Caco-2 (cell line): ENCODE results near the gene PALD1. TPM values are rescaled to one million over a fixed set of nuclear protein-coding genes. Genes with fewer than 3 reads are reported as not detected.
A peak's percentile ranks its signal among the peaks of the same experiment; 100 is the strongest.

Experiments
- BruUV-seq: library from RNA; stranded (reverse); fragments of 400-500 nt; replicated peaks from 2 replicates; lab custom pipeline; 2021; lab: Mats Ljungman, UMichigan
- CTCF ChIA-PET: fragments of 300-600 bp; sonication (Branson Sonifier 250); formaldehyde crosslinking; loops from one replicate; lab custom pipeline; 2022; ENCODE audit warnings: antibody characterized with exemption; lab: Charles Lee
- POLR2A ChIA-PET: fragments of 300-600 bp; sonication (Branson Sonifier 250); formaldehyde crosslinking; loops from one replicate; lab custom pipeline; 2022; ENCODE audit warnings: antibody characterized with exemption; lab: Charles Lee
- DNase-seq, 2 experiments: peaks; one replicate each; pipeline versions ENCODE4 v3.0.0 to v3.0.0-alpha.2; 2020 to 2022
- H3K27me3 ChIP-seq: replicated peaks from 2 replicates; pipeline ENCODE4 v1.6.0; 2011; ENCODE audit warnings: low read length; ENCODE audit not compliant: control insufficient read depth, insufficient read depth
- H3K36me3 ChIP-seq: 2 replicates; pipeline ENCODE4 v1.5.1; 2011; ENCODE audit warnings: low read length; ENCODE audit not compliant: control insufficient read depth, insufficient read depth
- H3K4me1 ChIP-seq: fragments of 250-450 bp; sonication (Bioruptor Pico); 2 replicates; pipeline ENCODE4 v1.5.1; 2020; ENCODE audit warnings: mild to moderate bottlenecking
- H3K4me3 ChIP-seq: 2 replicates; pipeline ENCODE4 v1.5.1; 2011; ENCODE audit warnings: low read depth, mild to moderate bottlenecking, control low read depth, low read length
- H3K9me3 ChIP-seq: fragments of 250-450 bp; sonication (Bioruptor Pico); 2 replicates; pipeline ENCODE4 v1.5.1; 2020; ENCODE audit warnings: mild to moderate bottlenecking, moderate library complexity
- H3K27ac Mint-ChIP-seq: one replicate; pipeline ENCODE4 v1.8.0; 2022; ENCODE audit warnings: mixed read lengths; ENCODE audit not compliant: unreplicated experiment
- H3K27me3 Mint-ChIP-seq: one replicate; pipeline ENCODE4 v1.8.0; 2022; ENCODE audit warnings: mixed read lengths; ENCODE audit not compliant: insufficient read depth, unreplicated experiment
- H3K36me3 Mint-ChIP-seq: one replicate; pipeline ENCODE4 v1.8.0; 2022; ENCODE audit warnings: mild to moderate bottlenecking, mixed read lengths; ENCODE audit not compliant: insufficient read depth, unreplicated experiment
- H3K4me1 Mint-ChIP-seq: one replicate; pipeline ENCODE4 v1.8.0; 2022; ENCODE audit warnings: low read depth, mixed read lengths; ENCODE audit not compliant: unreplicated experiment
- H3K4me3 Mint-ChIP-seq: one replicate; pipeline ENCODE4 v1.8.0; 2022; ENCODE audit warnings: mild to moderate bottlenecking, moderate library complexity, mixed read lengths; ENCODE audit not compliant: unreplicated experiment
- H3K9me3 Mint-ChIP-seq: one replicate; pipeline ENCODE4 v1.8.0; 2022; ENCODE audit warnings: mixed read lengths; ENCODE audit not compliant: unreplicated experiment
- CTCF ChIP-seq, 2 experiments: fragments of 200-600 bp in 1 of 2; IDR thresholded peaks; 1 replicate in 1 of 2; 2 replicates in 1 of 2; pipeline versions ENCODE4 v1.5.1 to v1.8.0; 2011 to 2022; ENCODE audit warnings: antibody characterized with exemption in 1 of 2, control low read depth in 1 of 2, inconsistent platforms in 1 of 2, low read depth in 1 of 2, low read length in 1 of 2, mild to moderate bottlenecking in 1 of 2, moderate library complexity in 1 of 2; ENCODE audit not compliant: insufficient read depth in 1 of 2, severe bottlenecking in 1 of 2, unreplicated experiment in 1 of 2
- intact Hi-C: fragments of 100-400 bp; cut with micrococcal nuclease; formaldehyde crosslinking; loops from one replicate; pipeline ENCODE4 v1.10.0; 2022; ENCODE audit not compliant: unreplicated experiment
- total RNA-seq: library from RNA; stranded (reverse); gene quantifications from 2 replicates; pipeline ENCODE4 v1.2.3, GENCODE V29; 2022

The PALD1 gene
- total RNA-seq, 1 experiment from 2014 or later: 10.3 TPM

GRCh38 chr10:70555371-70555770, 76.8 kb downstream of the PALD1 start:
- no peaks in the 10 kb centered on the region for H3K27me3 ChIP-seq
- H3K27ac Mint-ChIP-seq: no peak overlapping the region
- POLR2A ChIA-PET: no interaction called here
- H3K4me1 Mint-ChIP-seq: peaks cover 26% of the 10 kb centered on the region
- CTCF ChIA-PET: no interaction called here
- no peak for TF ChIP-seq CTCF (IDR thresholded peaks at IDR 0.05; ENCODE audit: insufficient read depth in 1 of 2, low read depth in 1 of 2, low read length in 1 of 2, severe bottlenecking in 1 of 2, unreplicated experiment in 1 of 2)
- H3K36me3 Mint-ChIP-seq: no peaks in the 10 kb centered on the region
- BruUV-seq: no TSS peak
- no peak overlapping the region for H3K4me3 Mint-ChIP-seq
- H3K9me3 ChIP-seq: no peaks in the 10 kb centered on the region
- H3K27me3 Mint-ChIP-seq: no peaks in the 10 kb centered on the region
- intact Hi-C loops: loop anchor here (5.0 to 10.0 kb wide), 2 partner anchors 42 to 119 kb away; partner anchors contain the start of gene ADAMTS14
- H3K9me3 Mint-ChIP-seq: no peaks in the 10 kb centered on the region
- H3K4me1 ChIP-seq: peaks cover 9% of the 10 kb centered on the region; the same call in 1 of the 2 replicates
- DNase-seq: no peak
- H3K4me3 ChIP-seq: no peak overlapping the region
- no peaks in the 10 kb centered on the region for H3K36me3 ChIP-seq

GRCh38 chr10:70557086-70557845, 78.7 kb downstream of the PALD1 start:
- Histone ChIP-seq H3K27me3 (no peaks in the 10 kb centered on the region), H3K36me3 (no peaks in the 10 kb centered on the region), H3K9me3 (no peaks in the 10 kb centered on the region), H3K4me3 (no peak overlapping the region), H3K4me1 (peaks cover 6% of the 10 kb centered on the region; the same call in 1 of the 2 replicates)
- ChIA-PET CTCF (no interaction called here), POLR2A (no interaction called here)
- Mint-ChIP-seq H3K36me3 (no peaks in the 10 kb centered on the region), H3K4me1 (peaks cover 18% of the 10 kb centered on the region), H3K27ac (no peak overlapping the region), H3K27me3 (no peaks in the 10 kb centered on the region), H3K9me3 (no peaks in the 10 kb centered on the region), H3K4me3 (no peak overlapping the region)
- BruUV-seq: no TSS peak
- DNase-seq: peak in 1 of 2 experiments; percentile 34
- intact Hi-C loops: loop anchor here (5.0 to 10.0 kb wide), 2 partner anchors 40 to 118 kb away; partner anchors contain the start of gene ADAMTS14
- no peak for TF ChIP-seq CTCF (IDR thresholded peaks at IDR 0.05; ENCODE audit: insufficient read depth in 1 of 2, low read depth in 1 of 2, low read length in 1 of 2, severe bottlenecking in 1 of 2, unreplicated experiment in 1 of 2)

GRCh38 chr10:70557876-70558275, 79.3 kb downstream of the PALD1 start:
- CTCF ChIA-PET: no interaction called here
- Histone ChIP-seq H3K36me3 (no peaks in the 10 kb centered on the region), H3K4me1 (0 out of 2 replicates have a peak, but pooled peaks cover 4% of the 10 kb centered on the region), H3K27me3 (no peaks in the 10 kb centered on the region), H3K9me3 (no peaks in the 10 kb centered on the region), H3K4me3 (no peak overlapping the region)
- H3K4me1 Mint-ChIP-seq: peaks cover 16% of the 10 kb centered on the region
- DNase-seq: peak in 1 of 2 experiments; percentile 22
- no peak overlapping the region for H3K27ac Mint-ChIP-seq
- no peaks in the 10 kb centered on the region for H3K36me3 Mint-ChIP-seq
- intact Hi-C loops: loop anchor here (2.0 to 10.0 kb wide), 3 partner anchors 39 to 201 kb away; partner anchors contain the start of gene ADAMTS14
- H3K9me3 Mint-ChIP-seq: no peaks in the 10 kb centered on the region
- TF ChIP-seq CTCF (IDR thresholded peaks at IDR 0.05; ENCODE audit: insufficient read depth in 1 of 2, low read depth in 1 of 2, low read length in 1 of 2, severe bottlenecking in 1 of 2, unreplicated experiment in 1 of 2): no peak
- BruUV-seq: no TSS peak
- H3K27me3 Mint-ChIP-seq: no peaks in the 10 kb centered on the region
- H3K4me3 Mint-ChIP-seq: no peak overlapping the region
- POLR2A ChIA-PET: no interaction called here
